Ishikawa (cell line): ENCODE results near the gene NOX5.

ENCODE experiments used
- CEBPB ChIP-seq: IDR thresholded peaks from 2 replicates; pipeline ENCODE4 v1.6.1; 2012
- CREB1 ChIP-seq: IDR thresholded peaks from 2 replicates; pipeline ENCODE4 v1.6.1; 2012; ENCODE audit warnings: low read depth
- EGR1 ChIP-seq: IDR thresholded peaks from 2 replicates; pipeline ENCODE4 v1.6.1; 2012
- EP300 ChIP-seq: IDR thresholded peaks from 2 replicates; pipeline ENCODE4 v1.6.1; 2012; ENCODE audit warnings: borderline replicate concordance
- FOXM1 ChIP-seq: IDR thresholded peaks from 2 replicates; pipeline ENCODE4 v1.6.1; 2012; ENCODE audit warnings: low read depth, borderline replicate concordance
- MAX ChIP-seq: IDR thresholded peaks from 2 replicates; pipeline ENCODE4 v1.6.1; 2012
- NFIC ChIP-seq: IDR thresholded peaks from 2 replicates; pipeline ENCODE4 v1.6.1; 2012
- RAD21 ChIP-seq: IDR thresholded peaks from 2 replicates; pipeline ENCODE4 v1.6.1; 2012; ENCODE audit warnings: low read depth
- REST ChIP-seq: IDR thresholded peaks from 2 replicates; pipeline ENCODE4 v1.6.1; 2012; ENCODE audit warnings: low read depth, mild to moderate bottlenecking
- TAF1 ChIP-seq: IDR thresholded peaks from 2 replicates; pipeline ENCODE4 v1.6.1; 2012; ENCODE audit warnings: low read depth, mild to moderate bottlenecking
- TCF12 ChIP-seq: IDR thresholded peaks from 2 replicates; pipeline ENCODE4 v1.6.1; 2012; ENCODE audit warnings: low read depth
- TEAD4 ChIP-seq: IDR thresholded peaks from 2 replicates; pipeline ENCODE4 v1.6.1; 2012
- USF1 ChIP-seq: IDR thresholded peaks from 2 replicates; pipeline ENCODE4 v1.6.1; 2012
- YY1 ChIP-seq: IDR thresholded peaks from 2 replicates; pipeline ENCODE4 v1.6.1; 2012; ENCODE audit warnings: low read depth
- ZBTB7A ChIP-seq: IDR thresholded peaks from 2 replicates; pipeline ENCODE4 v1.6.1; 2012; ENCODE audit warnings: low read depth

The NOX5 gene

GRCh38 chr15:69026355-69026754 is 11.9 kb downstream of the NOX5 start:
- TF ChIP-seq NFIC (no peak), MAX (no peak), TCF12 (no peak)

GRCh38 chr15:69027976-69028518 is 13.6 kb downstream of the NOX5 start:
- TF ChIP-seq EP300 (no peak), TCF12 (no peak), TAF1 (no peak)

- TF ChIP-seq MAX = peak; percentile 77
- no peak for TF ChIP-seq TAF1
- TF ChIP-seq RAD21 = peak; percentile 58
- no peak for TF ChIP-seq YY1
- TF ChIP-seq NFIC = no peak
- no peak for TF ChIP-seq CREB1
- TF ChIP-seq EGR1 = no peak
- no peak for TF ChIP-seq ZBTB7A
- TF ChIP-seq CEBPB = no peak
- no peak for TF ChIP-seq EP300
- TF ChIP-seq TCF12 = no peak
- TF ChIP-seq TEAD4 = no peak
- TF ChIP-seq USF1 = peak; percentile 57
- no peak for TF ChIP-seq REST
- TF ChIP-seq FOXM1 = no peak
Observed at GRCh38 chr15:69031013-69032001, 16.8 kb downstream of the NOX5 start.

- TF ChIP-seq ZBTB7A = no peak
- TF ChIP-seq NFIC = no peak
- no peak for TF ChIP-seq CEBPB
- no peak for TF ChIP-seq EP300
- no peak for TF ChIP-seq USF1
- no peak for TF ChIP-seq MAX
Observed at GRCh38 chr15:69032031-69032430, 17.5 kb downstream of the NOX5 start.

GRCh38 chr15:69032703-69033373 is 18.3 kb downstream of the NOX5 start:
- TF ChIP-seq NFIC (peak; percentile 80), TCF12 (no peak), RAD21 (no peak), TEAD4 (peak; percentile 5; the same call in 1 of the 2 replicates), USF1 (peak; percentile 72), CEBPB (no peak), FOXM1 (no peak), REST (no peak), CREB1 (no peak), EGR1 (peak; percentile 94), MAX (peak; percentile 95), YY1 (peak; percentile 57; the same call in 1 of the 2 replicates), ZBTB7A (no peak), TAF1 (no peak), EP300 (no peak)
